HuH-7 (cell line): ENCODE measurements around the gene EFCAB5.
"Not testable (repeated sequence)": the region's sequence is repeated elsewhere in the genome, so short reads cannot be mapped to it uniquely, and the experiment has no call there.

ENCODE experiments used
- DNase-seq: peaks from one replicate; pipeline ENCODE4 v3.0.0; 2011; ENCODE audit warnings: low spot score

The EFCAB5 gene

DNA sequence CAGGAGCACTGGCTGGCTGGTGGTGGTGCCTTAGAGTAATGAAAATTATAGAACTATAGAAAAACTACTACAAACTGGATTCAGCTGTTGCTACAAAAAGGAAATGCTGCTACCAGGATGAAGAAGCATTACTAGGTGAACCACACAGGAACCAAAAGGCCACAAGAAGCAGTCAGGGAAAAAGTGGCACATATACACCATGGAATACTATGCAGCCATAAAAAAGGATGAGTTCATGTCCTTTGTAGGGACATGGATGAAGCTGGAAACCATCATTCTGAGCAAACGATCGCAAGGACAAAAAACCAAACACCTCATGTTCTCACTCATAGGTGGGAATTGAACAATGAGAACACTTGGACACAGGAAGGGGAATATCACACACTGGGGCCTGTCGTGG is 5.5 kb upstream of the EFCAB5 start:
- DNase-seq: not testable (repeated sequence)

DNA sequence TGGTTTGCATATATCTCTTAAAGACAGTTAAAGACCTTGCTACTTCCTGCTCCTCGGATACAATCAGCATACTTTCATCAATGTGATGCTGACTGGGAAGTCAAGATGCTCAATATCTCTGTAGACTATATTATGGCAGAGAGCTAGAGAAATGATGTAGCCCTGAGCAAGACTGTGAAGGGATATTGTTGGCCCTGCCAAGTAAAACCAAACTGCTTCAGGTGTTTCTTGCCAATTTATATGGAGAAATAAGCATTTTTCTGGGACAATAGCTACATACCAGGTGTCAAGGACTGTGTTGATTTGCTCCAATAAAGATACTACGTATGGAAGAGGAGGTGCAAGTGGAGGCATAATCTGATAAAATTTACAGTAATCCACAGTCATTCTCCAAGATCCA is 4.7 kb upstream of the EFCAB5 start:
- no peak for DNase-seq

GRCh38 chr17:29945281-29945680 is 3.8 kb downstream of the EFCAB5 start:
- no peak for DNase-seq

GRCh38 chr17:29948448-29949215 is 7.2 kb downstream of the EFCAB5 start:
- no peak for DNase-seq

- DNase-seq: no peak
Observed at GRCh38 chr17:29949696-29950095, 8.3 kb downstream of the EFCAB5 start.

DNA sequence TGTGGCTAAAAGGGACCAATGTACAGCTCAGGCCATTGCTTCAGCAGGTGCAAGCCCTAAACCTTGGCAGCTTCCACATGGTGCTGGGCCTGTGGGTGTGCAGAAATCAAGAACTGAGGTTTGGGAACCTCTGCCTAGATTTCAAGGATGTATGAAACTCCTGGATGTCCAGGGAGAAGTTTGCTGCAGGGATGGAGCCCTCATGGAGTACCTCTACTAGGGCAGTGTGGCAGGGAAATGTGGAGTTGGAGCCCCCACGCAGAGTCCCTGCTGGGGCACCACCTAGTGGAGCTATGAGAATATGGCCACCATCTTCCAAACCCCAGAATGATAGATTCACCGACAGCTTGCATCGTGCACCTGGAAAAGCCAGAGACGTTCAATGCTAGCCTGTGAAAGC is 13.0 kb downstream of the EFCAB5 start:
- DNase-seq: no peak

DNA sequence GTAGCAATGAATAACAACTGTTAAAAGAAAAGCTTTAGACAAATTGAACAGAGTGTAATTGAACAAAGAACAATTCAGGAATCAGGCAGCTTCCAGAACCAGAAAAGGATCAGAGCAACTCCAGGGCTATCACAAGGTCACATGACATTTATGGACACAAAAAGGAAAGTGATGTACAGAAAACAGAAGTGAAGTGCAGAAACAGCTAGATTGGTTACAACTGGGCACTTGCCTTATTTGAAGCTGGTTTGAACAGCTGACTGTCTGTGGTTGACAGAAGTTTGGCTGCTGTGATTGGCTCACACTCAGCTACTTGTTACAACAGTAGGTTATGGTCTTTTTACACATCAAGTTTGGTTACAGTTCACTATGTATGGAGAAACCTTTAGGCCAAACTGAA is 14.8 kb downstream of the EFCAB5 start:
- DNase-seq: no peak

DNA sequence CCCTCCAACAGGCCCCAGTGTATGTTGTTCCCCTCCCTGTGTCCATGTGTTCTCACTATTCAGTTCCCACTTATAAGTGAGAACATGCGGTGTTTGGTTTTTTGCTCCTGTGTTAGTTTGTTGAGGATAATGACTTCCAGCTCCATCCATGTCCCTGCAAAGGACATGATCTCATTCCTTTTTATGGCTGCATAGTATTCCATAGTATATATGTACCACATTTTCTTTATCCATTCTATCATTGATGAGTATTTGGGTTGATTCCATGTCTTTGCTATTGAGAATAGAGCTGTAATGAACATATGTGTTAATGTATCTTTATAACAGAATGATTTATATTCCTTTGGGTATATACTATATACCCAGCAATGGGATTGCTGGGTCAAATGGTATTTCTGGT is 16.1 kb downstream of the EFCAB5 start:
- DNase-seq: not testable (repeated sequence)

DNA sequence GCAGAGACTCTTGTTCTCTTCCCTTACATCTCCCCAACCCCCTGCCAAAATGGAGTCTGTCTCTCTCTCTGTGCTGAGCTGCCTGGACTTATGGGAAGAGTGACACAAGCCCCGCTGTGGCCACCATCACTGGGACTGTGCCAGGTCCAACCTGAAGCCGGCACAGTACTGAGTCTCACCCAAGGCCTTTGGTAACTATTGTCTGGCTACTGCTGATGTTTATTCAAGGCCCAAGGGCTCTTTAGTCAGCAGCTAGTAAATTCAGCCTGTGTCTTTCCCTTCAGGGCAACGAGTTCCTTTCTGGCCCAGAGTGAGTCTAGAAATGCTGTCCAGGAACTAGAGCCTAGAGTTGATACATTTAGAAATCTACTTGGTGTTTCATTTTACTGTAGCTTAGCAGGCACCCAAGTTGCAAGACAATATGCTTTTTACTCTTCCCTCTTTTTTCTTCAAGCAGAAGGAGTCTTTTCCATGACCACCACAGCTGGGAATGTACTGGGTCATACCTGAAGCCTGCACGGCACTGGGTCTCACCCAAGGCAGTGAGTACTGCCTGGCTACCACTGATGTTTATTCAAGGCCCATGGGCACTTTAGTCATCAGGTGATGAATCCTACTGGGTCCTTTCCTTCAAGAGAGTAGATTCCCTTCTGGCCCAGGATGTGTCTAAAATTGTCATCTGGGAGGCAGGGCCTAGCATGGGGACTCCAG is 17.7 kb downstream of the EFCAB5 start:
- no peak for DNase-seq

GRCh38 chr17:29959658-29960337 is 18.4 kb downstream of the EFCAB5 start:
- DNase-seq: no peak

DNA sequence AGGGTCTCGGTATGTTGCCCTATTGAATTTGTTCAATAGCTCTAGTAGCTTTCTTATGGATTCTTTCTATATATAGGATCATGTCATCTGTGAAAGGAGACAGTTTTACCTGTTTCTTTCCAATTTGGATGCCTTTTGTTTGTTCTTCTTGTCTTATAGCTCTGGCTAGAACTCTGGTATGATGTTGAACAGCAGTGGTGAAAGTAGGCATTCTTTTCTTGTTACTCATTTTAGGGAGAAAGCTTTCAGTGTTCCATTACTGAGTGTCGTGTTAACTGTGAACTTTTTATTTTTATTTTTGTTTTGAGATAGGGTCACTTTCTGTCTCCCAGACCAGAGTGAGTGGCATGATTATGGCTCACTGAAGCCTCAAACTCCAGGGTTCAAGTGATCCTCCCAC is 21.2 kb downstream of the EFCAB5 start:
- DNase-seq: no peak

- no peak for DNase-seq
Observed at GRCh38 chr17:29968271-29968670, 26.8 kb downstream of the EFCAB5 start.

GRCh38 chr17:29972277-29972676 is 30.8 kb downstream of the EFCAB5 start:
- no peak for DNase-seq

GRCh38 chr17:29973005-29973404 is 31.6 kb downstream of the EFCAB5 start:
- no peak for DNase-seq

DNA sequence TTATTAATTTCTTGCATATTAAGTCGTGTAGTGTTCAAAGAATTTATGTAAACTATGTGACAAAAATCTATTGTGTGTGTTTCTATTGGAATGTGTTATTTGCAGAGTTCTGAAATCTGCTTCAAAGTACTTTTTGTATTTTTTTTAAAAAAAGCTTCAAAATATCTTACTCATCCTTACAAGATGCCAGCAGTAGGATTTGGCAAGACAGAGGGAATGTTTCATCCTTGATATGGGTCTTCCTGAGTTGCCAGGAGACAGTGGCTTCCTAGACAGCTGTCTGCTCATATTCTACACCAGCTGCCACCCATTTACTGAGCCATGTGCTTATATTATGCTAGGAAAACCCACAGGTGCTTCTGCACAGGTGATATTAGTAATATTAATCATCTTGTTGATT is 36.4 kb downstream of the EFCAB5 start:
- no peak for DNase-seq

DNA sequence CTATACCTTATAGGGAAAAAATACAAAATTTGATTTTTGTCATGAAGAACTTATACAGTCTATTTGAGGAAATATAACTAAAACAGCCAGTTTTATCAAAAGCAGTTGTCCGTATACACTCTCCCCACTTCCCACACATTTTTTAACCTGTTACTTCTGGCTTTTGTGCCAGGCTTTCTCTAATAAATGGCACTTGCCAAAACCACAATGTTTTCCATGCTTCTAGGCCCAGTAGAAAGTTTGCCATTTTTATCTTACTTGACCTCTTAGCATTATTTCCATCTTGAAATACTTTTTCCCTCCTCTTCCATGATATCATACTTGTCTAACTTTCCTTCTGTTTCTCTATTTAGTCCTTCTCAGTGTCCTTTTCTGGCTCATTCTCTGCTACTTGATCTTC is 38.8 kb downstream of the EFCAB5 start:
- no peak for DNase-seq

GRCh38 chr17:29982991-29983653 is 41.7 kb downstream of the EFCAB5 start:
- DNase-seq: no peak

GRCh38 chr17:29996458-29996857 is 55.0 kb downstream of the EFCAB5 start:
- DNase-seq: no peak

GRCh38 chr17:30000001-30000754 is 58.7 kb downstream of the EFCAB5 start:
- DNase-seq: no peak

DNA sequence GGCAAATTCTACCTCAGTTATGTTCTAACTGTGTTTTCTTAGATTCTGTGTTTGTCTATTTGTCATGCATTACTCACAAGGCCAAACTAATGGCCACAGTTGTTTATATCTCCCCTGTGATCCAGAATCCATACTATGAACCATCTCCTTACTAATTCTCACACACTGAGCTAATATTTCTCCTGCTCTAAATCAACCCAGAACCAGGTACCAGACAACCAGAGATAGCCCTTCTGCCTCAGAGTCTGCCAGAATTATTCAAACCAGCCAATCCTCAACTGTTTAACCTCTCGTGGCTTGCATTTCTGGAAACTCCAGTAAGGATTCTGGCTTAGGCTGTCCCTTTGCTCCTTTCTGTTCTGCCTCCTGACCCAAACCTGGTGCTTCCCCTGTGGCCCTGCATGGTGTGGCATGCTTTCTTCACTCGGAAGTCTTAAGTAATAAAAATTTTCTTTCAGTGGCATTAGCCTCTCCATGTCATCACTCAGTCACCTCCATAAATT is 59.4 kb downstream of the EFCAB5 start:
- no peak for DNase-seq

- no peak for DNase-seq
Observed at GRCh38 chr17:30002088-30002487, 60.7 kb downstream of the EFCAB5 start.
